OCI-LY1 (cell line): ENCODE measurements around the gene PTBP2.

Experiments used
- H2AFZ ChIP-seq: fragments of 200-600 bp; sonication (generic), shearing (Covaris generic); 2 replicates; pipeline ENCODE4 v1.6.0; 2014; ENCODE audit warnings: antibody characterized with exemption, mild to moderate bottlenecking, low read length
- H3F3A ChIP-seq: fragments of 200-600 bp; sonication (generic), shearing (Covaris generic); 2 replicates; pipeline ENCODE4 v1.6.0; 2014; ENCODE audit warnings: mild to moderate bottlenecking, antibody characterized with exemption, low read length, moderate library complexity; ENCODE audit not compliant: insufficient read depth
- H3K27ac ChIP-seq: fragments of 200-600 bp; sonication (generic); 2 replicates; pipeline ENCODE4 v1.5.1; 2014; ENCODE audit warnings: low read length, mixed run types, mild to moderate bottlenecking, low read depth; ENCODE audit not compliant: poor library complexity, severe bottlenecking
- H3K27me3 ChIP-seq: fragments of 200-600 bp; sonication (generic); 2 replicates; pipeline ENCODE4 v1.6.0; 2014; ENCODE audit warnings: antibody characterized with exemption, mild to moderate bottlenecking, low read length, moderate library complexity; ENCODE audit not compliant: insufficient read depth
- H3K36me3 ChIP-seq: fragments of 200-600 bp; sonication (generic); 2 replicates; pipeline ENCODE4 v1.6.1; 2014; ENCODE audit warnings: mild to moderate bottlenecking, antibody characterized with exemption, low read length, moderate library complexity, mixed read lengths; ENCODE audit not compliant: insufficient read depth
- H3K4me1 ChIP-seq: fragments of 200-600 bp; sonication (generic); 2 replicates; pipeline ENCODE4 v1.5.1; 2014; ENCODE audit warnings: mild to moderate bottlenecking, low read length, moderate library complexity; ENCODE audit not compliant: insufficient read depth, severe bottlenecking
- H3K4me2 ChIP-seq: fragments of 200-600 bp; sonication (generic), shearing (Covaris generic); 2 replicates; pipeline ENCODE4 v1.6.1; 2014; ENCODE audit warnings: low read length
- H3K4me3 ChIP-seq: fragments of 200-600 bp; sonication (generic); 2 replicates; pipeline ENCODE4 v1.5.1; 2014; ENCODE audit warnings: low read length, low read depth, mild to moderate bottlenecking, mixed read lengths; ENCODE audit not compliant: poor library complexity, severe bottlenecking
- H3K79me2 ChIP-seq: fragments of 200-600 bp; shearing (Covaris generic); 2 replicates; pipeline ENCODE4 v1.6.1; 2016; ENCODE audit warnings: mixed run types, low read length, mixed read lengths; ENCODE audit not compliant: insufficient read depth
- H3K9ac ChIP-seq: fragments of 200-600 bp; sonication (generic), shearing (Covaris generic); 2 replicates; pipeline ENCODE4 v1.6.1; 2014; ENCODE audit warnings: mild to moderate bottlenecking, low read length, mixed read lengths
- H3K9me2 ChIP-seq: fragments of 200-600 bp; sonication (generic), shearing (Covaris generic); 2 replicates; pipeline ENCODE4 v1.6.1; 2014; ENCODE audit warnings: low read depth, mild to moderate bottlenecking, low read length, mixed read lengths
- H3K9me3 ChIP-seq: fragments of 200-600 bp; shearing (Covaris generic); 2 replicates; pipeline ENCODE4 v1.6.1; 2014; ENCODE audit warnings: low read length, mixed read lengths
- H4K20me1 ChIP-seq: fragments of 200-600 bp; sonication (generic), shearing (Covaris generic); 2 replicates; pipeline ENCODE4 v1.6.0; 2016; ENCODE audit warnings: mild to moderate bottlenecking, low read length; ENCODE audit not compliant: insufficient read depth
- CTCF ChIP-seq: fragments of 200-600 bp; sonication (generic), shearing (Covaris generic); IDR thresholded peaks from 2 replicates; pipeline ENCODE4 v1.5.1; 2017; ENCODE audit warnings: mild to moderate bottlenecking, antibody characterized with exemption, low read length, moderate library complexity, mixed read lengths
- EZH2 ChIP-seq: fragments of 200-600 bp; sonication (generic), shearing (Covaris generic); IDR thresholded peaks from 2 replicates; pipeline ENCODE4 v1.8.0; 2017; ENCODE audit warnings: borderline replicate concordance, mixed run types, mild to moderate bottlenecking, antibody characterized with exemption, low read length, moderate library complexity, mixed read lengths

PTBP2 gene

GRCh38 chr1:96741335-96741734 lies 19.8 kb downstream of the PTBP2 start:
- peaks cover 99% of the 10 kb centered on the region for H3K79me2 ChIP-seq
- H3F3A ChIP-seq, result 0 out of 2 replicates have a peak, but pooled peaks cover 3% of the 10 kb centered on the region
- H3K9me3 ChIP-seq, result peaks cover 13% of the 10 kb centered on the region; the same call in 1 of the 2 replicates
- no peak overlapping the region for H3K9ac ChIP-seq
- no peak overlapping the region for H3K27ac ChIP-seq
- no peaks in the 10 kb centered on the region for H4K20me1 ChIP-seq
- TF ChIP-seq CTCF (no peak), EZH2 (no peak)
- H3K4me3 ChIP-seq, result no peak overlapping the region
- no peak overlapping the region for H2AFZ ChIP-seq
- no peaks in the 10 kb centered on the region for H3K27me3 ChIP-seq
- H3K36me3 ChIP-seq, result peaks cover 88% of the 10 kb centered on the region
- H3K4me2 ChIP-seq, result no peak overlapping the region
- no peaks in the 10 kb centered on the region for H3K9me2 ChIP-seq
- H3K4me1 ChIP-seq, result no peaks in the 10 kb centered on the region

- Histone ChIP-seq H4K20me1 (no peaks in the 10 kb centered on the region), H3F3A (0 out of 2 replicates have a peak, but pooled peaks cover under 1% of the 10 kb centered on the region), H3K9ac (no peak overlapping the region), H3K4me2 (no peak overlapping the region), H3K9me2 (no peaks in the 10 kb centered on the region), H3K9me3 (peaks cover 7% of the 10 kb centered on the region; the same call in 1 of the 2 replicates), H2AFZ (no peak overlapping the region), H3K4me1 (no peaks in the 10 kb centered on the region), H3K36me3 (peaks cover 87% of the 10 kb centered on the region), H3K79me2 (peaks cover 93% of the 10 kb centered on the region), H3K27me3 (no peaks in the 10 kb centered on the region), H3K4me3 (no peak overlapping the region), H3K27ac (no peak overlapping the region)
- TF ChIP-seq CTCF (no peak), EZH2 (no peak)
Measured at GRCh38 chr1:96746440-96747420, 25.1 kb downstream of the PTBP2 start.

GRCh38 chr1:96747565-96747964 lies 26.0 kb downstream of the PTBP2 start:
- peaks cover 84% of the 10 kb centered on the region for H3K79me2 ChIP-seq
- H3F3A ChIP-seq, result no peaks in the 10 kb centered on the region
- H3K9me3 ChIP-seq, result 0 out of 2 replicates have a peak, but pooled peaks cover 3% of the 10 kb centered on the region
- TF ChIP-seq EZH2, result no peak
- no peak for TF ChIP-seq CTCF
- H3K27me3 ChIP-seq, result no peaks in the 10 kb centered on the region
- H3K9ac ChIP-seq, result no peak overlapping the region
- H3K4me2 ChIP-seq, result no peak overlapping the region
- no peaks in the 10 kb centered on the region for H3K4me1 ChIP-seq
- no peak overlapping the region for H2AFZ ChIP-seq
- H3K27ac ChIP-seq, result no peak overlapping the region
- no peak overlapping the region for H3K4me3 ChIP-seq
- no peaks in the 10 kb centered on the region for H4K20me1 ChIP-seq
- H3K36me3 ChIP-seq, result peaks cover 87% of the 10 kb centered on the region
- H3K9me2 ChIP-seq, result no peaks in the 10 kb centered on the region
